K562 (cell line): Measurements from ENCODE around the gene PEX11B. TPM values are rescaled to one million over a fixed set of nuclear protein-coding genes. Genes with fewer than 3 reads are reported as not detected.

Source experiments
- ATAC-seq: fragments of 200-7000 bp; cut with Tn5 transposase; 3 replicates; pipeline ENCODE4 v1.9.1; 2020; ENCODE audit warnings: moderate library complexity
- BruUV-seq: library from RNA; stranded (reverse); fragments of 400-500 nt; replicated peaks from 2 replicates; lab custom pipeline; 2021; lab: Mats Ljungman, UMichigan
- CTCF ChIA-PET: fragments of 300-600 bp; formaldehyde crosslinking; extraction: SDS; loops from one replicate; lab custom pipeline; 2021; ENCODE audit warnings: low intra/inter-chr PET ratio; lab: Yijun Ruan, JAX
- POLR2A ChIA-PET: fragments of 300-600, 350-650 bp; sonication (Branson Sonifier 250); formaldehyde crosslinking; extraction: SDS; loops from one replicate; lab custom pipeline; 2021; ENCODE audit warnings: antibody characterized with exemption, inconsistent platforms; lab: Yijun Ruan, JAX
- DNase-seq, 4 experiments: peaks; one replicate each; pipeline versions ENCODE4 v3.0.0 to v3.0.0-alpha.2; 2011 to 2018; ENCODE audit warnings: low spot score in 3 of 4, mixed read lengths in 3 of 4; ENCODE audit errors: extremely low read depth in 1 of 4
- FAIRE-seq: peaks from 2 replicates; lab custom pipeline; 2011; peaks lifted over from hg19 to GRCh38; lab: Jason Lieb, UNC
- H2AFZ ChIP-seq: 2 replicates; pipeline ENCODE4 v1.6.0; 2011; ENCODE audit warnings: low read depth, low read length, control low read depth, inconsistent platforms
- H3K27ac ChIP-seq: fragments of 200-600 bp; 3 replicates; pipeline ENCODE4 v1.8.0; 2011; ENCODE audit warnings: low read depth, mild to moderate bottlenecking, control low read depth, inconsistent platforms, low read length, moderate library complexity, mixed read lengths; ENCODE audit errors: extremely low read depth
- H3K27me3 ChIP-seq, 2 experiments: fragments of 300-600 bp in 1 of 2; 2 replicates in 1 of 2; 3 replicates in 1 of 2; pipeline versions ENCODE4 v1.6.0 to v1.8.0; 2011; ENCODE audit warnings: inconsistent platforms in 2 of 2, low read length in 2 of 2, mild to moderate bottlenecking in 1 of 2, mixed read lengths in 1 of 2, moderate library complexity in 1 of 2; ENCODE audit not compliant: control insufficient read depth in 2 of 2, insufficient read depth in 2 of 2
- H3K36me3 ChIP-seq: fragments of 300-600 bp; 3 replicates; pipeline ENCODE4 v1.8.0; 2011; ENCODE audit warnings: mild to moderate bottlenecking, low read length, inconsistent platforms; ENCODE audit not compliant: control insufficient read depth, insufficient read depth
- H3K4me1 ChIP-seq, 2 experiments: fragments of 200-600 bp in 1 of 2; replicated peaks in 1 of 2; 2 replicates in 1 of 2; 3 replicates in 1 of 2; pipeline versions ENCODE4 v1.5.1 to v1.8.0; 2011; ENCODE audit warnings: inconsistent platforms in 2 of 2, low read length in 2 of 2, mild to moderate bottlenecking in 1 of 2, mixed read lengths in 1 of 2, moderate library complexity in 1 of 2; ENCODE audit not compliant: control insufficient read depth in 2 of 2, insufficient read depth in 2 of 2
- H3K4me2 ChIP-seq: 2 replicates; pipeline ENCODE4 v1.6.1; 2011; ENCODE audit warnings: low read length, control low read depth, inconsistent platforms, mixed read lengths; ENCODE audit not compliant: insufficient read depth
- H3K4me3 ChIP-seq: fragments of 200-600 bp; sonication (generic), shearing (Covaris generic); 2 replicates; pipeline ENCODE4 v1.5.1; 2016; ENCODE audit warnings: control low read depth, inconsistent platforms
- H3K79me2 ChIP-seq: fragments of 200-600 bp; 3 replicates; pipeline ENCODE4 v1.8.0; 2011; ENCODE audit warnings: low read length, inconsistent platforms; ENCODE audit not compliant: control insufficient read depth, insufficient read depth
- H3K9ac ChIP-seq, 2 experiments: 2 replicates each; pipeline versions ENCODE4 v1.6.0 to v1.6.1; 2011; ENCODE audit warnings: low read depth in 2 of 2, low read length in 2 of 2, control low read depth in 1 of 2, inconsistent platforms in 1 of 2, mild to moderate bottlenecking in 1 of 2, mixed read lengths in 1 of 2; ENCODE audit not compliant: insufficient read depth in 1 of 2
- H3K9me1 ChIP-seq: one replicate; pipeline ENCODE4 v1.6.0; 2011; ENCODE audit warnings: inconsistent platforms, mild to moderate bottlenecking, low read length, moderate library complexity; ENCODE audit not compliant: control insufficient read depth, insufficient read depth
- H3K9me3 ChIP-seq: replicated peaks from 2 replicates; pipeline ENCODE4 v1.5.1; 2011; ENCODE audit warnings: low read depth, low read length, inconsistent platforms; ENCODE audit not compliant: control insufficient read depth, insufficient read depth
- H4K20me1 ChIP-seq: replicated peaks from 2 replicates; pipeline ENCODE4 v1.6.1; 2011; ENCODE audit warnings: low read length, inconsistent platforms, mixed read lengths; ENCODE audit not compliant: control insufficient read depth, insufficient read depth
- AFF1 ChIP-seq, 2 experiments: fragments of 450-650 bp; IDR thresholded peaks; 2 replicates each; pipeline ENCODE4 v1.6.1; 2018; ENCODE audit warnings: mild to moderate bottlenecking in 2 of 2, low read depth in 1 of 2; ENCODE audit not compliant: partially characterized antibody in 2 of 2
- BCLAF1 ChIP-seq, 2 experiments: fragments of 450-650 bp in 1 of 2; IDR thresholded peaks; 2 replicates each; pipeline ENCODE4 v1.6.1; 2011 to 2017; ENCODE audit warnings: low read depth in 2 of 2, antibody characterized with exemption in 1 of 2, borderline replicate concordance in 1 of 2, low read length in 1 of 2, mild to moderate bottlenecking in 1 of 2, mixed read lengths in 1 of 2; ENCODE audit not compliant: control insufficient read depth in 1 of 2
- CBX1 ChIP-seq: sonication (generic); IDR thresholded peaks from 2 replicates; pipeline ENCODE4 v1.6.1; 2016; ENCODE audit warnings: antibody characterized with exemption, low read depth, mild to moderate bottlenecking
- CBX5 ChIP-seq: IDR thresholded peaks from 2 replicates; pipeline ENCODE4 v1.6.1; 2014; ENCODE audit warnings: low read depth, borderline replicate concordance
- CHD4 ChIP-seq: fragments of 200-600 bp; sonication (generic); IDR thresholded peaks from 3 replicates; pipeline ENCODE4 v1.6.1; 2012; ENCODE audit warnings: low read depth, mild to moderate bottlenecking, mixed read lengths, low read length, inconsistent platforms; ENCODE audit not compliant: insufficient read depth, insufficient replicate concordance, poor library complexity, severe bottlenecking
- ESRRB ChIP-seq: fragments of 250-450 bp; sonication (Bioruptor Pico); IDR thresholded peaks from 2 replicates; pipeline ENCODE4 v1.5.0; 2020; ENCODE audit warnings: mild to moderate bottlenecking, moderate library complexity, borderline replicate concordance
- HCFC1 ChIP-seq: IDR thresholded peaks from 2 replicates; pipeline ENCODE4 v1.6.1; 2012; ENCODE audit warnings: low read depth, low read length, improper control_type of control experiment
- MCM2 ChIP-seq: fragments of 450-650 bp; IDR thresholded peaks from 2 replicates; pipeline ENCODE4 v1.6.1; 2017; ENCODE audit warnings: low read depth, mild to moderate bottlenecking
- MYC ChIP-seq, 2 experiments: fragments of 250-450 bp in 1 of 2; sonication (Bioruptor Pico) in 1 of 2; IDR thresholded peaks; 2 replicates each; pipeline versions ENCODE4 v1.5.1 to v1.6.1; 2012 to 2021; ENCODE audit warnings: low read depth in 2 of 2, borderline replicate concordance in 1 of 2, improper control_type of control experiment in 1 of 2, low read length in 1 of 2, mild to moderate bottlenecking in 1 of 2, moderate library complexity in 1 of 2
- POLR2H ChIP-seq: IDR thresholded peaks from 2 replicates; pipeline ENCODE4 v1.6.1; 2016; ENCODE audit warnings: missing genetic modification characterization, low read depth, mild to moderate bottlenecking, control low read depth, missing compliant biosample characterization, moderate library complexity
- TCF7L2 ChIP-seq: fragments of 150-350 bp; IDR thresholded peaks from 2 replicates; pipeline ENCODE4 v1.6.1; 2016; ENCODE audit warnings: low read depth, mild to moderate bottlenecking, low read length, moderate library complexity
- TRIM28 ChIP-seq: fragments of 450-650 bp; IDR thresholded peaks from 2 replicates; pipeline ENCODE4 v1.6.1; 2017
- XRCC3 ChIP-seq: fragments of 450-650 bp; IDR thresholded peaks from 2 replicates; pipeline ENCODE4 v1.6.1; 2017; ENCODE audit warnings: mild to moderate bottlenecking, moderate library complexity
- YBX1 ChIP-seq: fragments of 450-650 bp; IDR thresholded peaks from 2 replicates; pipeline ENCODE4 v1.7.1; 2016; ENCODE audit warnings: mild to moderate bottlenecking
- ZBTB7A ChIP-seq: IDR thresholded peaks from 2 replicates; pipeline ENCODE4 v1.6.1; 2011; ENCODE audit warnings: low read depth, mild to moderate bottlenecking, low read length, moderate library complexity, borderline replicate concordance; ENCODE audit not compliant: control insufficient read depth
- ZNF347 ChIP-seq: fragments of 450-650 bp; formaldehyde crosslinking; IDR thresholded peaks from 2 replicates; pipeline ENCODE4 v1.4.0; 2020; ENCODE audit warnings: low read depth, mild to moderate bottlenecking, moderate library complexity
- WGBS: fragments of 100-300 bp; shearing (Covaris generic); methylation state at CpG from one replicate; pipeline ENCODE4 v1.1.6; 2016; ENCODE audit warnings: low coverage, mixed read lengths; ENCODE audit not compliant: insufficient coverage; ENCODE audit errors: missing lambda C conversion rate; 5-methylcytosine and 5-hydroxymethylcytosine counted together
- in situ Hi-C: fragments of 300-500 bp; cut with MboI; formaldehyde crosslinking; loops from 4 replicates; pipeline ENCODE4 v1.15.0; 2018; ENCODE audit warnings: inconsistent platforms, mixed read lengths
- intact Hi-C: fragments of 100-400 bp; cut with micrococcal nuclease; formaldehyde crosslinking; loops from 2 replicates; pipeline ENCODE4 v1.14.2; 2022
- polyA plus RNA-seq, 8 experiments: library from polyadenylated mRNA; depleted of rRNA in 4 of 8; stranded (reverse) in 5 of 8; unstranded in 3 of 8; fragments of >200 nt; fragmentation: Nextera tagmentation in 2 of 8; fragmentation: Illumina TruSeq in 1 of 8; extraction: Ambion mirVana in 2 of 8; extraction: Trizol in 1 of 8; gene quantifications; 2 replicates each; pipeline versions ENCODE4 v1.2.1 to v1.2.3, GENCODE V29; 2011 to 2014; ENCODE audit warnings: inconsistent platforms in 1 of 8, missing spikeins in 1 of 8
- total RNA-seq, 7 experiments: library from RNA; depleted of rRNA in 6 of 7; stranded (reverse); fragments of >200 nt in 6 of 7; fragmentation: Illumina TruSeq in 2 of 7; extraction: Trizol in 2 of 7; gene quantifications; 2 replicates each; pipeline versions ENCODE4 v1.2.1 to v1.2.3, GENCODE V29; 2011 to 2021; ENCODE audit warnings: low replicate concordance in 1 of 7

PEX11B gene
- total and polyA plus RNA-seq, 9 of the 15 experiments (the other 6 are each of a cell fraction or from before 2014, with no cell fraction given), result 13.2 to 60.0 (median 21.7) TPM

GRCh38 chr1:145967288-145967687 is 48.8 kb upstream of the PEX11B start:
- Histone ChIP-seq H3K9ac (no peak overlapping the region), H3K36me3 (no peaks in the 10 kb centered on the region), H2AFZ (no peak overlapping the region), H3K79me2 (peaks cover 24% of the 10 kb centered on the region), H3K4me1 (peaks cover 12 to 15% of the 10 kb centered on the region in 2 experiments; a peak in 4 of 5 replicates), H4K20me1 (no peaks in the 10 kb centered on the region), H3K9me3 (peaks cover 5% of the 10 kb centered on the region; the same call in 1 of the 2 replicates), H3K4me2 (no peak overlapping the region), H3K27ac (no peak overlapping the region), H3K4me3 (no peak overlapping the region), H3K27me3 (no peaks in the 10 kb centered on the region), H3K9me1 (no peaks in the 10 kb centered on the region)
- ChIA-PET CTCF (no interaction called here), POLR2A (no interaction called here)
- in situ Hi-C loops, result no loop called here
- WGBS, result 70% methylated on average over 2 of the region's 2 CpGs
- FAIRE-seq (no peak), DNase-seq (no peak), ATAC-seq (no peak)
- no TSS peak for BruUV-seq
- intact Hi-C loops, result no loop called here
- TF ChIP-seq TRIM28, result peak; percentile 75
- 0 out of 2 replicates have a peak, but pooled peaks have one; percentile 38 for TF ChIP-seq CBX1
- TF ChIP-seq MCM2, result no peak
- TF ChIP-seq ZBTB7A, result no peak
- peak; percentile 56; the same call in 1 of the 2 replicates for TF ChIP-seq XRCC3
- no peak for TF ChIP-seq MYC (IDR thresholded peaks at IDR 0.05; ENCODE audit: low read depth, low read length)
- no peak for TF ChIP-seq MYC (CRISPR knock-in tag; IDR thresholded peaks at IDR 0.05; ENCODE audit: borderline replicate concordance, low read depth)
- TF ChIP-seq CHD4, result no peak
- peak in 1 of 2 experiments; percentile 100 for TF ChIP-seq AFF1 (IDR thresholded peaks at IDR 0.05; ENCODE audit: low read depth in 1 of 2, partially characterized antibody in 2 of 2)
- no peak for TF ChIP-seq ESRRB (CRISPR knock-in tag)
- no peak for TF ChIP-seq HCFC1
- no peak for TF ChIP-seq TCF7L2
- peak; percentile 74; the same call in 1 of the 2 replicates for TF ChIP-seq CBX5
- TF ChIP-seq YBX1, result no peak
- TF ChIP-seq ZNF347 (CRISPR knock-in tag), result no peak
- no peak for TF ChIP-seq BCLAF1 (IDR thresholded peaks at IDR 0.05; ENCODE audit: borderline replicate concordance in 1 of 2, control insufficient read depth in 1 of 2, low read depth in 2 of 2, low read length in 1 of 2)
- TF ChIP-seq POLR2H (tag), result no peak
